ENCODE data around the gene FAM13B. TPM values are rescaled to one million over a fixed set of nuclear protein-coding genes. Genes with fewer than 3 reads are reported as not detected.

FAM13B gene
- total and polyA plus RNA-seq, 10 of the 15 experiments (the other 5 are each of a cell fraction or from before 2014, with no cell fraction given), result 3.6 to 30.0 (median 20.3) TPM

GRCh38 chr5:138082033-138082432 lies 49.2 kb upstream of the FAM13B start:
- intact Hi-C loops (cut with micrococcal nuclease; ENCODE audit: unreplicated experiment) (no loop called here), in situ Hi-C loops (cut with MboI) (loop anchor here (10.0 to 25.0 kb wide), 2 partner anchors 53 to 745 kb away; partner anchors contain the start of gene NME5)
- ChIA-PET SMC1A (ENCODE audit: uncharacterized antibody, unreplicated experiment) (interaction anchor here (0.9 to 7.0 kb wide), 7 partner anchors 40 to 146 kb away, joined by 3 to 87 read pairs (median 3); no protein-coding TSS in a partner anchor), RAD21 (ENCODE audit: unreplicated experiment) (interaction anchor here (1.2 to 2.0 kb wide), 3 partner anchors 47 to 51 kb away, joined by 3 to 14 read pairs (median 4); no protein-coding TSS in a partner anchor), POLR2A (interaction anchor here (0.6 to 1.3 kb wide), 2 partner anchors 60 to 193 kb away, joined by 3 read pairs; no protein-coding TSS in a partner anchor), CTCF (interaction anchor here (0.6 to 12.1 kb wide), 5 partner anchors 9 to 459 kb away, joined by 3 to 243 read pairs (median 16); no protein-coding TSS in a partner anchor)
- 0 out of 3 replicates have a peak, but pooled peaks have one; percentile 17 for ATAC-seq
- H3K36me3 ChIP-seq (ENCODE audit: control insufficient read depth in 2 of 2, insufficient read depth in 2 of 2, low read length in 1 of 2), result no peaks in the 10 kb centered on the region
- no peaks in the 10 kb centered on the region for H3K79me2 ChIP-seq (ENCODE audit: control insufficient read depth, insufficient read depth, low read length)
- H3K4me3 ChIP-seq, result no peak overlapping the region
- no peaks in the 10 kb centered on the region for H3K9me3 ChIP-seq (replicated peaks; ENCODE audit: control insufficient read depth, insufficient read depth, low read length)
- no peak for DNase-seq (ENCODE audit: low read depth, low spot score)
- 72% methylated on average over 4 of the region's 4 CpGs for WGBS (ENCODE audit: insufficient coverage, insufficient replicate concordance, low lambda C conversion rate, missing lambda C conversion rate)
- H3K9ac ChIP-seq (ENCODE audit: control insufficient read depth, insufficient read depth, low read length), result no peak overlapping the region
- H3K27me3 ChIP-seq (replicated peaks in 1 of 2; ENCODE audit: control insufficient read depth in 2 of 2, insufficient read depth in 2 of 2, low read length in 1 of 2), result no peaks in the 10 kb centered on the region
- H2AFZ ChIP-seq (ENCODE audit: control insufficient read depth, low read depth, low read length), result peak overlapping the region; percentile 21; the same call in 1 of the 2 replicates
- TF ChIP-seq BRCA1 (IDR thresholded peaks at IDR 0.05; ENCODE audit: low read depth, low read length), result no peak
- no peak for TF ChIP-seq CHD2 (IDR thresholded peaks at IDR 0.05; ENCODE audit: borderline replicate concordance, low read depth, low read length)
- no peak for TF ChIP-seq BHLHE40 (IDR thresholded peaks at IDR 0.05; ENCODE audit: borderline replicate concordance in 1 of 2, low read depth in 2 of 2, low read length in 1 of 2)
- TF ChIP-seq NFYB (IDR thresholded peaks at IDR 0.05; ENCODE audit: insufficient read depth, low read depth, low read length), result no peak
- TF ChIP-seq CTCF (IDR thresholded peaks at IDR 0.05 in 2 of 3, conservative IDR thresholded peaks at IDR 0.05 in 1 of 3; ENCODE audit: control insufficient read depth in 2 of 3, extremely low read depth in 1 of 3, insufficient read depth in 1 of 3, low read depth in 3 of 3, low read length in 3 of 3), result peak in 1 of 3 experiments; percentile 17; a peak in 1 of 6 replicates
- no peak for TF ChIP-seq RCOR1 (conservative IDR thresholded peaks at IDR 0.05; ENCODE audit: low read depth, low read length)
- H3K27ac ChIP-seq (ENCODE audit: control insufficient read depth, insufficient read depth), result no peak overlapping the region; the same call in 1 of the 2 replicates
- H3K4me2 ChIP-seq (ENCODE audit: control insufficient read depth, insufficient read depth), result no peak overlapping the region
- BruUV-seq (replicated peaks), result no TSS peak
- peaks cover 7% of the 10 kb centered on the region for H3K4me1 ChIP-seq (ENCODE audit: control insufficient read depth, insufficient read depth, low read length)
- H4K20me1 ChIP-seq (ENCODE audit: control insufficient read depth, insufficient read depth), result no peaks in the 10 kb centered on the region
- FAIRE-seq, result no peak

Measured in GM12878 (cell line).